Skeletal muscle satellite cell (primary cell): Measurements from ENCODE around the gene SEMG1.

Experiments used
- H3K27me3 ChIP-seq: 2 replicates; pipeline ENCODE4 v1.7.0; 2013; ENCODE audit warnings: low read length; ENCODE audit not compliant: control insufficient read depth, insufficient read depth
- H3K36me3 ChIP-seq: 2 replicates; pipeline ENCODE4 v1.7.0; 2013; ENCODE audit warnings: mild to moderate bottlenecking, control low read depth, low read length; ENCODE audit not compliant: insufficient read depth
- H3K4me1 ChIP-seq: 2 replicates; pipeline ENCODE4 v1.7.0; 2013; ENCODE audit warnings: low read length; ENCODE audit not compliant: control insufficient read depth, insufficient read depth
- H3K4me2 ChIP-seq: 2 replicates; pipeline ENCODE4 v1.7.0; 2013; ENCODE audit warnings: mild to moderate bottlenecking, low read length
- H3K4me3 ChIP-seq: 2 replicates; pipeline ENCODE4 v1.7.0; 2013; ENCODE audit warnings: low read length
- H3K9ac ChIP-seq: 2 replicates; pipeline ENCODE4 v1.7.0; 2013; ENCODE audit warnings: mild to moderate bottlenecking, low read depth, low read length, moderate library complexity
- H3K9me3 ChIP-seq: replicated peaks from 2 replicates; pipeline ENCODE4 v1.7.0; 2013; ENCODE audit warnings: mild to moderate bottlenecking, control low read depth, low read length

SEMG1 gene

GRCh38 chr20:45257711-45258110 lies 50.9 kb downstream of the SEMG1 start:
- no peak overlapping the region for H3K4me2 ChIP-seq
- H3K27me3 ChIP-seq = peaks cover 74% of the 10 kb centered on the region
- no peaks in the 10 kb centered on the region for H3K36me3 ChIP-seq
- no peaks in the 10 kb centered on the region for H3K9me3 ChIP-seq
- H3K9ac ChIP-seq = no peak overlapping the region
- no peak overlapping the region for H3K4me3 ChIP-seq
- H3K4me1 ChIP-seq = peaks cover 5% of the 10 kb centered on the region

- Histone ChIP-seq H3K27me3 (peaks cover 74% of the 10 kb centered on the region), H3K4me1 (peaks cover 5% of the 10 kb centered on the region), H3K4me3 (no peak overlapping the region), H3K4me2 (no peak overlapping the region), H3K36me3 (no peaks in the 10 kb centered on the region), H3K9ac (no peak overlapping the region), H3K9me3 (no peaks in the 10 kb centered on the region)
Observed at GRCh38 chr20:45258259-45258658, 51.4 kb downstream of the SEMG1 start.

- Histone ChIP-seq H3K36me3 (no peaks in the 10 kb centered on the region), H3K27me3 (peaks cover 73% of the 10 kb centered on the region), H3K9ac (no peak overlapping the region), H3K4me1 (peaks cover 5% of the 10 kb centered on the region), H3K9me3 (no peaks in the 10 kb centered on the region), H3K4me3 (no peak overlapping the region), H3K4me2 (no peak overlapping the region)
Observed at GRCh38 chr20:45258664-45259063, 51.8 kb downstream of the SEMG1 start.
